Ovary (tissue), 9 donors: Measurements from ENCODE around the gene KIAA0930. TPM values are rescaled to one million over a fixed set of nuclear protein-coding genes. Genes with fewer than 3 reads are reported as not detected.

Experiments
- DNase-seq, 5 donors: peaks; one replicate each; pipeline ENCODE4 v3.0.0-alpha.2; 2019 to 2020
- H3K27ac ChIP-seq, 2 donors: fragments of 200-600 bp; one replicate each; pipeline versions ENCODE4 v1.5.1 to v1.8.0; 2019 to 2022
- H3K27me3 ChIP-seq: fragments of 200-600 bp; one replicate; pipeline ENCODE4 v1.8.0; 2022
- H3K36me3 ChIP-seq: fragments of 200-600 bp; sonication (generic); one replicate; pipeline ENCODE4 v1.5.1; 2019
- H3K4me1 ChIP-seq: one replicate; pipeline ENCODE4 v1.8.1; 2013; ENCODE audit warnings: mild to moderate bottlenecking, moderate library complexity; ENCODE audit not compliant: insufficient read depth
- H3K4me3 ChIP-seq: fragments of 200-600 bp; sonication (generic); one replicate; pipeline ENCODE4 v1.5.1; 2017
- H3K9me3 ChIP-seq, 2 donors: fragments of 200-600 bp in 1 of 2; sonication (generic) in 1 of 2; one replicate each; pipeline versions ENCODE4 v1.5.1 to v1.8.1; 2013 to 2019; ENCODE audit warnings: mild to moderate bottlenecking in 1 of 2, moderate library complexity in 1 of 2
- EP300 ChIP-seq: sonication (generic); formaldehyde crosslinking; IDR thresholded peaks from one replicate; pipeline ENCODE4 v1.6.1; 2017; ENCODE audit warnings: antibody characterized with exemption
- POLR2A ChIP-seq: fragments of 450-650 bp; IDR thresholded peaks from one replicate; pipeline ENCODE4 v1.6.1; 2017; ENCODE audit warnings: antibody characterized with exemption, mild to moderate bottlenecking, moderate library complexity
- WGBS, 3 donors: extraction: QIAGEN DNeasy Blood & Tissue Kit in 1 of 3; methylation state at CpG; one replicate each; pipeline versions ENCODE4 v1.1.5 to v1.1.7; 2013 to 2017; 5-methylcytosine and 5-hydroxymethylcytosine counted together
- intact Hi-C, 4 donors: fragments of 100-400 bp; cut with DNase I; formaldehyde crosslinking; loops; one replicate each; pipeline versions ENCODE4 v1.11.0 to v1.15.1; 2022 to 2023
- polyA plus RNA-seq, 2 donors: library from polyadenylated mRNA; stranded (reverse); fragments of 200-250 nt in 1 of 2; fragments of 350-450 nt in 1 of 2; fragmentation: Illumina TruSeq in 1 of 2; extraction: RNeasy Lipid Tissue Mini Kit (QIAGEN cat#74804) in 1 of 2; gene quantifications; one replicate each; pipeline ENCODE4 v1.2.3, GENCODE V29; 2013 to 2014
- total RNA-seq, 7 donors: library from RNA; depleted of rRNA in 2 of 7; stranded (reverse); fragments of >200 nt in 2 of 7; fragmentation: NEBNext Ultra II Directional in 3 of 7; extraction: Animal tissue kit (Norgen Biotek cat#: 25700) in 3 of 7; gene quantifications; one replicate each; pipeline versions ENCODE4 v1.1.0 to v1.2.4, GENCODE V29; 2016 to 2023
- TF ChIP-seq, protein P1 (sequence below), 3 donors: fragments of 450-650 bp in 2 of 3; fragments of 200-600 bp in 1 of 3; IDR thresholded peaks; one replicate each; pipeline versions ENCODE4 v1.5.1 to v1.8.0; 2016 to 2022; ENCODE audit warnings: antibody characterized with exemption in 3 of 3, mild to moderate bottlenecking in 1 of 3
- donor health status: DM: no; HTN: no; CAD: no; lungs with moderate emphysema.
- donor health status: DM: no; HTN: no; CAD: no.
- donor health status: Bipolar disorder and iron deficiency.
- donor health status: DM: yes; HTN: yes; CAD: no.
- donor health status: DM: no; HTN: no; CAD: no.
- donor health status: DM: yes; HTN: yes; CAD: no.

The KIAA0930 gene
- total and polyA plus RNA-seq, 9 donors = 14.8 to 40.0 (median 33.1) TPM

DNA sequence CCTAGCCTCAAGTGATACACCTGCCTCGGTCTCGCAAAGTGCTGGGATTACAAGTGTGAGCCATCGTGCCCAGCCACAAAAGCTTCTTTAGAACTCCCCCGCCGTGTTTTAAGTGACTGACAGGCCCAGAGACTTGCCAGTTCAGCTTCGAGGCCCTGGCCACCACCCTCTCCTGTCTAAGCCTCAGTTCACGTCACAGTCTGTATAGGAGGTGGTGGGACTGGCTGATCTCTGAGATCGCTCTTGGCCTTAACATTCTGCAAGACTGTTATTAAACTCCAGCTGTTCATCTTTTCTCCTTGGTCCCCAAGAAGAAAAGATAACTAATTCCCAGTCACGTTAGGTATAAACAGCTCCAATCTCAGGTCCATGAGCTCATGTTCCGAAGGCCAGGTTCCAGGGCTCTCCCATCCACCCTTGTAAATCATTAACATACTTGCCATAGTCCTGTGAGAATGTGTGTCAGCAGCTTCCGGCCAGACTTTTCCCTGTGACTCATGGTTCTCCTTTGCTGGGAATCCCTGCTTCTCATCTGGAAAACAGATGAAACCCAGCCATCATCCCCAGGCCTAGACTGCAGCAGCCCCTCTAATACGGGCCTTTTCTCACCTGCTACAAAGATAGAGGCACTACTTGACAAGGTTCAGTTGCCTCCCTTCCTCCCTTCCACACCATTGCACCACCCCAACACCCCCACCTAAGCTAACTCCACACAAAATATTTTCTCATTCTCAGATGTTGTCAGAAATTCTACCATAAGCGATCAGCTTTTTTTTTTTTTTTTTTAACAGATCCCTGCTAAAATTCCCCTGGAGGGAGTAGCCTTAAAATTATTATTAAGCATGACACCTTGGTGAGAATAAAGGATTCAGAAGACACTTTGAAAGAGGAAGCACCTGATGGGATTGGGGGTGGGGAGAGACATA lies 5.6 kb upstream of the KIAA0930 start:
- Histone ChIP-seq H3K27me3 (no peaks in the 10 kb centered on the region), H3K27ac (no peak overlapping the region), H3K9me3 (no peaks in the 10 kb centered on the region), H3K36me3 (no peaks in the 10 kb centered on the region), H3K4me3 (no peak overlapping the region), H3K4me1 (no peaks in the 10 kb centered on the region)
- intact Hi-C loops = loop anchor here in 1 of 4 donors (10.0 kb wide), 1 partner anchor 82 kb away; the partner anchor contains the start of gene NUP50
- TF ChIP-seq EP300 = no peak
- TF ChIP-seq, protein P1, sequence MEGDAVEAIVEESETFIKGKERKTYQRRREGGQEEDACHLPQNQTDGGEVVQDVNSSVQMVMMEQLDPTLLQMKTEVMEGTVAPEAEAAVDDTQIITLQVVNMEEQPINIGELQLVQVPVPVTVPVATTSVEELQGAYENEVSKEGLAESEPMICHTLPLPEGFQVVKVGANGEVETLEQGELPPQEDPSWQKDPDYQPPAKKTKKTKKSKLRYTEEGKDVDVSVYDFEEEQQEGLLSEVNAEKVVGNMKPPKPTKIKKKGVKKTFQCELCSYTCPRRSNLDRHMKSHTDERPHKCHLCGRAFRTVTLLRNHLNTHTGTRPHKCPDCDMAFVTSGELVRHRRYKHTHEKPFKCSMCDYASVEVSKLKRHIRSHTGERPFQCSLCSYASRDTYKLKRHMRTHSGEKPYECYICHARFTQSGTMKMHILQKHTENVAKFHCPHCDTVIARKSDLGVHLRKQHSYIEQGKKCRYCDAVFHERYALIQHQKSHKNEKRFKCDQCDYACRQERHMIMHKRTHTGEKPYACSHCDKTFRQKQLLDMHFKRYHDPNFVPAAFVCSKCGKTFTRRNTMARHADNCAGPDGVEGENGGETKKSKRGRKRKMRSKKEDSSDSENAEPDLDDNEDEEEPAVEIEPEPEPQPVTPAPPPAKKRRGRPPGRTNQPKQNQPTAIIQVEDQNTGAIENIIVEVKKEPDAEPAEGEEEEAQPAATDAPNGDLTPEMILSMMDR (IDR thresholded peaks at IDR 0.05) = no peak
- no peak for TF ChIP-seq POLR2A
- DNase-seq = peak in 2 of 5 donors; percentile 33 to 60
- 49 to 56% (median 54%) methylated on average over 13 of the region's 13 CpGs for WGBS, 3 donors

DNA sequence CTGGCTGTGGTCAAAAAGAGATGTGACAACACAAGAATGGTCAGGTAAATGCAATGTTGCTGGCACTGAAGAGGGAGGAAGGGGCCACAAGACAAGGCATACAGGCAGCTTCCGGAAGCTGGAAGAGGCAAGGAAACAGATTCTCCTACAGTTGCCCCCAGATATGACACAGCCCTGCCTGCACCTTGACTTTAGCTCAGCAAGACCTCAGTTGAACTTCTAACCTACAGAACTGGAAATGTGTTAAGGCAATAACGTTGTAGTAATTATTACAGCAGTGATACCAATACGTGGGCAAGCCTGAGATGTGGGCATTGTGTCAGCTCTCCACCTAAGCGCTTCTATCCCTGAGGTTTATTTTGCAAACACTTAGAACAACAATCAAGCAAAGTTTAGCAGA lies 4.2 kb upstream of the KIAA0930 start:
- no peaks in the 10 kb centered on the region for H3K36me3 ChIP-seq
- H3K9me3 ChIP-seq = no peaks in the 10 kb centered on the region
- DNase-seq = no peak
- intact Hi-C loops = loop anchor here in 1 of 4 donors (10.0 kb wide), 1 partner anchor 80 kb away; the partner anchor contains the start of gene NUP50
- H3K4me3 ChIP-seq = no peak overlapping the region
- TF ChIP-seq, protein P1 (IDR thresholded peaks at IDR 0.05) = no peak
- TF ChIP-seq EP300 (no peak), POLR2A (no peak)
- no peak overlapping the region for H3K27ac ChIP-seq
- no peaks in the 10 kb centered on the region for H3K27me3 ChIP-seq
- WGBS, 3 donors = 69 to 82% (median 81%) methylated on average over 4 of the region's 4 CpGs
- H3K4me1 ChIP-seq = peaks cover 2% of the 10 kb centered on the region

DNA sequence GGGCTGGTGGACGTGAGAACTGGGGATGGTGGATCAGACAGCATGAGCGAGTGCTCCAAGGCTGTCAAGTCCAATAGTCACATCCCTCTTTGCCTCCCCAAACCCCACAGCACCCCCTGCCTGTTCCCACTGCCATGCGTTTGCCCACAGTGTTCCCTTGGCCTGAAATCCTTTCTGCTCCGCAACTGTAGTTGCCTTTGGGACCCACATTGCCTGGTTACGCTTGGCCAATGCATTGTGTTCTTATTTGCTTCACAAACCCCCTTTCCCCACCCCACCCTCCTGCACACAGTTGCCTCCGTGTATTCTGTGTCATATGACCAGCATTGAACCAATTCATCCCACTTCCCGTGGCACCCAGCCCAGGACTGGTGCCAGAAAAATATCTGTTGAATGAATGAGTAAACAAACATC lies 2.1 kb upstream of the KIAA0930 start:
- Histone ChIP-seq H3K9me3 (no peaks in the 10 kb centered on the region), H3K4me3 (no peak overlapping the region), H3K27ac (no peak overlapping the region), H3K4me1 (peaks cover 7% of the 10 kb centered on the region), H3K36me3 (no peaks in the 10 kb centered on the region), H3K27me3 (no peaks in the 10 kb centered on the region)
- 60 to 75% (median 64%) methylated on average over 7 of the region's 7 CpGs for WGBS, 3 donors
- DNase-seq = no peak
- no peak for TF ChIP-seq POLR2A
- TF ChIP-seq, protein P1 (IDR thresholded peaks at IDR 0.05) = no peak
- intact Hi-C loops = loop anchor here in 1 of 4 donors (10.0 kb wide), 1 partner anchor 78 kb away; the partner anchor contains the start of gene NUP50

DNA sequence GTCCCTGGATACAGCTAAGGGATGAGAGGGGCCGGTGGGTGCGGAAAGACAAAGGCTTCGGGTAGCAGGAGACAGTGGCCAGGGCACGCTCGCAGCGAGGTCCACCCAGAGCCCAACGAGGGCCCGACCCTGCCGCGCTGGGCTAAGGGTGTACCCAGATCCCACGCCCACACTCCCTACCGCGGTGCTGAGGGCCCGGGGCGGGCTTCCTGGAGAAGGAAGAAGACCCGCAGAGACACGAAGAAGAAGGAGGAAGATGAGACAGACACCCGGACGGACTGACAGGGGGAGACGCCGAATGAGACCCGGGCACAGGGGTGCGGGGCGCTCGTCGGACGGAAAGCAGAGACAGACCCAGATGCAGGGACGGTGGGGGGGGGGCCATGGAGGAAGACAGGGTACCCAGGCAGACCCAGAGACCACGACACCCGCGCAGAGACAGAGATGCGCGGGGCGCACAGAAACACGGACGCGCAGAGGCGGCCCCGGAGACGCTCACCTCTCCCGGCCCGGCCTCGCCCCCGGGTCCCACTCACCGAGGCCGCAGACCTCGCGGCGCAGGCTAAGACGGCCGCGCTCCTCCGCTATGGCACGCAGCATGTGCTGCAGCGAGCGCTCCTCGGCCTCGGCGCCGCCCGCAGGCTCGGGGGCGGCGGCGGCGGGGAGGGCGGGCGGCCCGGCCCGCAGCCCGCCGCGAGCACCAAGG lies 437 bp downstream of the KIAA0930 start:
- Histone ChIP-seq H3K9me3 (no peaks in the 10 kb centered on the region), H3K27ac (no peak overlapping the region), H3K4me3 (peak overlapping the region; percentile 76), H3K27me3 (no peaks in the 10 kb centered on the region), H3K4me1 (peaks cover 7% of the 10 kb centered on the region), H3K36me3 (no peaks in the 10 kb centered on the region)
- WGBS, 3 donors = 1 to 2% (median 2%) methylated on average over 40 to 71 of the region's 73 CpGs
- no peak for TF ChIP-seq POLR2A
- no peak for TF ChIP-seq EP300
- TF ChIP-seq, protein P1 (IDR thresholded peaks at IDR 0.05) = no peak
- DNase-seq = peak in 4 of 5 donors; percentile 43 to 61 (median 48)
- intact Hi-C loops = loop anchor here in 1 of 4 donors (10.0 kb wide), 1 partner anchor 75 kb away; the partner anchor contains the start of gene NUP50
